Measurements from ENCODE around the gene TBC1D19. TPM values are rescaled to one million over a fixed set of nuclear protein-coding genes. Genes with fewer than 3 reads are reported as not detected.

TBC1D19 gene
- total and polyA plus RNA-seq, 2 of the 4 experiments (the other 2 are of a cell fraction): 9.9 to 17.6 TPM

GRCh38 chr4:26713563-26714151 is 129.8 kb downstream of the TBC1D19 start:
- H4K20me1 ChIP-seq (ENCODE audit: insufficient read depth, low read length): no peaks in the 10 kb centered on the region
- DNase-seq: no peak
- no peak for ATAC-seq (ENCODE audit: low read depth)
- no peaks in the 10 kb centered on the region for H3K9me3 ChIP-seq (ENCODE audit: control insufficient read depth, insufficient read depth, low read length)
- H3K23ac ChIP-seq (ENCODE audit: low read depth, low read length): no peak overlapping the region
- no peak overlapping the region for H3K9ac ChIP-seq (ENCODE audit: low read depth, low read length)
- dilution Hi-C loops (cut with HindIII; ENCODE audit: low sequenced_read_pairs, unreplicated experiment): no loop called here
- H2BK15ac ChIP-seq (ENCODE audit: low read depth, low read length): no peak overlapping the region
- H3K56ac ChIP-seq (ENCODE audit: extremely low read depth, insufficient read depth, low read length): no peak overlapping the region
- H3K14ac ChIP-seq (replicated peaks; ENCODE audit: low read depth, low read length): no peak overlapping the region
- no peak overlapping the region for H2BK20ac ChIP-seq (ENCODE audit: low read depth, low read length)
- H3K36me3 ChIP-seq (ENCODE audit: control insufficient read depth, insufficient read depth, low read length): no peaks in the 10 kb centered on the region
- no peak overlapping the region for H4K91ac ChIP-seq (ENCODE audit: insufficient read depth, low read depth, low read length)
- H3K4me1 ChIP-seq (ENCODE audit: control insufficient read depth, insufficient read depth, low read length): peaks cover 3% of the 10 kb centered on the region; the same call in 1 of the 2 replicates
- no peak overlapping the region for H3K18ac ChIP-seq (ENCODE audit: low read depth, low read length)
- no peak overlapping the region for H2AFZ ChIP-seq (replicated peaks; ENCODE audit: low read length, poor library complexity)
- H3K9me1 ChIP-seq (ENCODE audit: insufficient read depth, low read length): peaks cover 5% of the 10 kb centered on the region
- WGBS, 2 experiments (ENCODE audit: extremely low coverage in 2 of 2, insufficient read length in 1 of 2): no CpG with 5 or more reads among the region's 2 CpGs
- H3K4me3 ChIP-seq (ENCODE audit: insufficient read depth, low read depth, low read length): no peak overlapping the region
- no peak overlapping the region for H4K8ac ChIP-seq (ENCODE audit: low read depth in 2 of 2, low read length in 2 of 2)
- no peak overlapping the region for H2AK9ac ChIP-seq (replicated peaks; ENCODE audit: low read depth, low read length, poor library complexity)
- TF ChIP-seq MAFK (IDR thresholded peaks at IDR 0.05; ENCODE audit: low read depth, low read length): no peak
- no peak for TF ChIP-seq POLR2A (IDR thresholded peaks at IDR 0.05; ENCODE audit: low read depth, low read length)
- no peak for TF ChIP-seq NFE2L2 (IDR thresholded peaks at IDR 0.05; ENCODE audit: low read depth, low read length)
- no peak overlapping the region for H3K4me2 ChIP-seq (ENCODE audit: low read depth, low read length)
- no peak overlapping the region for H3K27ac ChIP-seq (ENCODE audit: insufficient read depth, low read length)
- BruUV-seq (replicated peaks): no TSS peak
- no peak overlapping the region for H4K5ac ChIP-seq (ENCODE audit: low read depth, low read length)
- H2BK120ac ChIP-seq (ENCODE audit: low read depth, low read length): no peak overlapping the region
- in situ Hi-C loops (cut with MboI; ENCODE audit: low sequenced_read_pairs): loop anchor here (10.0 kb wide), 1 partner anchor 729 kb away; no protein-coding TSS in a partner anchor
- H3K27me3 ChIP-seq (ENCODE audit: control insufficient read depth, insufficient read depth, low read length): no peaks in the 10 kb centered on the region
- H2BK5ac ChIP-seq (ENCODE audit: low read depth, low read length, poor library complexity, severe bottlenecking): no peak overlapping the region
- ChIA-PET CTCF (no interaction called here), POLR2A (ENCODE audit: unreplicated experiment) (no interaction called here)
- no peak overlapping the region for H3K4ac ChIP-seq (ENCODE audit: low read depth, low read length)
- intact Hi-C loops (cut with micrococcal nuclease): no loop called here
- no peaks in the 10 kb centered on the region for H3K79me1 ChIP-seq (ENCODE audit: low read depth in 1 of 2, low read length in 2 of 2)
- no peak overlapping the region for H2AK5ac ChIP-seq (ENCODE audit: low read depth, low read length)

Measured in IMR-90 (cell line).